Testis (tissue), 3 donors: ENCODE data around the gene LPP. TPM values are rescaled to one million over a fixed set of nuclear protein-coding genes. Genes with fewer than 3 reads are reported as not detected.

Experiments
- DNase-seq: peaks from one replicate; pipeline ENCODE4 v3.0.0-alpha.2; 2019
- H3K27ac ChIP-seq, 2 donors: fragments of 200-600 bp; sonication (generic); one replicate each; pipeline ENCODE4 v1.5.1; 2019
- H3K27me3 ChIP-seq: fragments of 200-600 bp; sonication (generic); one replicate; pipeline ENCODE4 v1.5.1; 2019
- H3K36me3 ChIP-seq: fragments of 200-600 bp; sonication (generic); one replicate; pipeline ENCODE4 v1.5.1; 2017; ENCODE audit warnings: low read depth; ENCODE audit errors: missing control alignments
- H3K4me1 ChIP-seq: fragments of 200-600 bp; sonication (generic); one replicate; pipeline ENCODE4 v1.5.1; 2019
- H3K4me3 ChIP-seq, 2 donors: fragments of 200-600 bp; sonication (generic); one replicate each; pipeline ENCODE4 v1.5.1; 2017 to 2019
- H3K9me3 ChIP-seq: fragments of 200-600 bp; sonication (generic); one replicate; pipeline ENCODE4 v1.5.1; 2017
- POLR2A ChIP-seq: fragments of 450-650 bp; IDR thresholded peaks from one replicate; pipeline ENCODE4 v1.6.1; 2017; ENCODE audit warnings: antibody characterized with exemption, mild to moderate bottlenecking, moderate library complexity
- WGBS, 2 donors: methylation state at CpG; one replicate each; pipeline ENCODE4 v1.1.5; 2018; 5-methylcytosine and 5-hydroxymethylcytosine counted together
- intact Hi-C: fragments of 100-400 bp; cut with DNase I; formaldehyde crosslinking; loops from one replicate; pipeline ENCODE4 v1.15.1; 2023; ENCODE audit warnings: low total_unique reads
- polyA plus RNA-seq: library from polyadenylated mRNA; stranded (reverse); fragments of 350-450 nt; fragmentation: Illumina TruSeq; extraction: RNeasy Lipid Tissue Mini Kit (QIAGEN cat#74804); gene quantifications from one replicate; pipeline ENCODE4 v1.2.3, GENCODE V29; 2014; ENCODE audit warnings: low read depth, low replicate concordance; ENCODE audit not compliant: insufficient read depth
- total RNA-seq, 2 donors: library from RNA; depleted of rRNA; stranded (reverse); fragments of >200 nt; gene quantifications; one replicate each; pipeline ENCODE4 v1.2.3, GENCODE V29; 2016
- TF ChIP-seq, protein P1 (sequence below), 3 experiments: fragments of 450-650 bp in 2 of 3; fragments of 200-600 bp in 1 of 3; sonication (generic) in 1 of 3; IDR thresholded peaks; one replicate each; pipeline ENCODE4 v1.5.1; 2016 to 2019; ENCODE audit warnings: antibody characterized with exemption in 3 of 3, mild to moderate bottlenecking in 2 of 3, moderate library complexity in 1 of 3

Gene LPP
- total and polyA plus RNA-seq, 3 donors from 2014 or later = 89.9 to 135 (median 132) TPM

- no peak for TF ChIP-seq POLR2A
- TF ChIP-seq, protein P1, sequence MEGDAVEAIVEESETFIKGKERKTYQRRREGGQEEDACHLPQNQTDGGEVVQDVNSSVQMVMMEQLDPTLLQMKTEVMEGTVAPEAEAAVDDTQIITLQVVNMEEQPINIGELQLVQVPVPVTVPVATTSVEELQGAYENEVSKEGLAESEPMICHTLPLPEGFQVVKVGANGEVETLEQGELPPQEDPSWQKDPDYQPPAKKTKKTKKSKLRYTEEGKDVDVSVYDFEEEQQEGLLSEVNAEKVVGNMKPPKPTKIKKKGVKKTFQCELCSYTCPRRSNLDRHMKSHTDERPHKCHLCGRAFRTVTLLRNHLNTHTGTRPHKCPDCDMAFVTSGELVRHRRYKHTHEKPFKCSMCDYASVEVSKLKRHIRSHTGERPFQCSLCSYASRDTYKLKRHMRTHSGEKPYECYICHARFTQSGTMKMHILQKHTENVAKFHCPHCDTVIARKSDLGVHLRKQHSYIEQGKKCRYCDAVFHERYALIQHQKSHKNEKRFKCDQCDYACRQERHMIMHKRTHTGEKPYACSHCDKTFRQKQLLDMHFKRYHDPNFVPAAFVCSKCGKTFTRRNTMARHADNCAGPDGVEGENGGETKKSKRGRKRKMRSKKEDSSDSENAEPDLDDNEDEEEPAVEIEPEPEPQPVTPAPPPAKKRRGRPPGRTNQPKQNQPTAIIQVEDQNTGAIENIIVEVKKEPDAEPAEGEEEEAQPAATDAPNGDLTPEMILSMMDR (IDR thresholded peaks at IDR 0.05) = no peak
- intact Hi-C loops = no loop called here
- Histone ChIP-seq H3K4me1 (no peaks in the 10 kb centered on the region), H3K4me3 (no peak overlapping the region), H3K36me3 (no peaks in the 10 kb centered on the region), H3K9me3 (no peaks in the 10 kb centered on the region), H3K27me3 (no peaks in the 10 kb centered on the region), H3K27ac (no peak overlapping the region)
- DNase-seq = no peak
- WGBS, 2 donors = 90 to 93% methylated on average over 3 of the region's 3 CpGs
These were observed 383.6 kb downstream of the LPP start for GRCh38 chr3:188537606-188538005.

DNA sequence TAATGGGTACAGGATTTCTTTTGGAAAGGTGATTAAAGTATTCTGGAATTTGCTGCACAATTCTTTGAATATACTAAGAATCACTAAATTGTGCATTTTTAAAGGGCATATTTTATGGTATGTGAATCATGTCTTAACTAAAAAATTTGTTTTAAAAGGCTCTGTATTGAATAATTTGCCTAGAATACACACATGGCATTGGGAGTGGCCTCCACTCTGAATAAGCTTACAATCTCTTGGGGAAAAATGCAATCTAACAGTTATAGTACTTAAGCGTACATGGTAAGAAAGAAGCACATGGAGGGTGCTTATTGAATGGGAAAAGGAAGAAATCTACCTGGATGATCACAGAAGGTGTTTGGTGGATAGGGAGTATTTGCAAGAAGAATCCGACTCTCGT, 385.1 kb downstream of the LPP start:
- no peak for DNase-seq
- Histone ChIP-seq H3K36me3 (no peaks in the 10 kb centered on the region), H3K4me3 (no peak overlapping the region), H3K4me1 (no peaks in the 10 kb centered on the region), H3K9me3 (no peaks in the 10 kb centered on the region), H3K27ac (no peak overlapping the region), H3K27me3 (no peaks in the 10 kb centered on the region)
- intact Hi-C loops = no loop called here
- 93 to 96% methylated on average over 3 of the region's 3 CpGs for WGBS, 2 donors
- TF ChIP-seq, protein P1 (IDR thresholded peaks at IDR 0.05) = no peak
- no peak for TF ChIP-seq POLR2A

DNA sequence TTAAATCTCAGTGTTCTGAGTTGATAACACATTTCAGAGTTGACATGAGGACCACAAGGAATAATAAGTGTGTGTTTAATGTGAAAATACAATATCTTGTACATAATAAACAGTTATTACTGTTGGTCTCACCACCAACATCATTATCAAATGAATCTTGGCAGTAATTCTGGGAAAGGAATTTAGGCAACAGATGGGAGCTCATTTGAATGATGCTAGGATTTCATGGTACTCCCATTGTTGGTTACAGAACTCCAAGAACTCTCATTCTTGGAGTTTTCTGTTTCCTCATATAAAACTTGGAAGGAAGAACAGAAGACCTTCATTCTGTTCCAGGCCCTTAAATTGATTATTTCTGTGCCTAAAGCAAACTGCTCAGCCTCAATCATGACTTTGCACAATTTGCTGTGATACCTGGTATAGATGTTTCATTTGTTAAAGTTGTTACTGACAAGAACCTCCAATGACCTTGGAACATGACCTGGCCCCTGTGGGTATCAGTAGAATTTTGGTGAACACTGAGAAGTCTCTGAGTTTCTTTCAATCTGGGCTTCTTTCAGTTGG, 385.8 kb downstream of the LPP start:
- Histone ChIP-seq H3K36me3 (no peaks in the 10 kb centered on the region), H3K9me3 (no peaks in the 10 kb centered on the region), H3K27me3 (no peaks in the 10 kb centered on the region), H3K4me1 (no peaks in the 10 kb centered on the region), H3K4me3 (no peak overlapping the region), H3K27ac (no peak overlapping the region)
- no peak for TF ChIP-seq POLR2A
- TF ChIP-seq, protein P1 (IDR thresholded peaks at IDR 0.05) = no peak
- DNase-seq = no peak
- intact Hi-C loops = no loop called here

GRCh38 chr3:188542196-188542595, 388.2 kb downstream of the LPP start:
- Histone ChIP-seq H3K4me3 (no peak overlapping the region), H3K27me3 (no peaks in the 10 kb centered on the region), H3K27ac (no peak overlapping the region), H3K36me3 (no peaks in the 10 kb centered on the region), H3K4me1 (no peaks in the 10 kb centered on the region), H3K9me3 (no peaks in the 10 kb centered on the region)
- no peak for DNase-seq
- WGBS, 2 donors = 80 to 84% methylated on average over 1 of the region's 1 CpG
- TF ChIP-seq, protein P1 (IDR thresholded peaks at IDR 0.05) = no peak
- no peak for TF ChIP-seq POLR2A
- intact Hi-C loops = no loop called here

DNA sequence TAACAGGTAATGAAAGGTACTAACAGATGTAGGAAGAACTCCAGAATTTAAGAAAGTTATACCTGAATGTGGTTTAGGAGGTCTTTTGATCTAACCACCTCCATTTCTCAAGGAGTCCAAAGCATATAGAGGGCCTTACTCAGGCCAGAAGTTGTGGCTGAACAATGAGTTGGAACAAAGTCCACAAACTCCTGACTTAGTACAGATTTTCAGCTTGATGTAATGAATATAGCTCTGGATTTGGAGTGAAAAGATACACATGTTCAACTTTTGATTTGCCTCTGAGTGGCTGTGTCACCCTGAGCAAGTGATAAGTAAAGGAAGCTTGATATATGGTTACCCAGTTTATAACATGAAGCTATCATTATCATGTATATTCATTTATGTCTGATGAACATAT, 390.1 kb downstream of the LPP start:
- intact Hi-C loops = no loop called here
- Histone ChIP-seq H3K27ac (no peak overlapping the region), H3K36me3 (no peaks in the 10 kb centered on the region)

More for the DNA sequence above, 390.1 kb downstream of the LPP start:
- H3K4me1 ChIP-seq = no peaks in the 10 kb centered on the region
- DNase-seq = no peak
- no peaks in the 10 kb centered on the region for H3K27me3 ChIP-seq
- H3K4me3 ChIP-seq = no peak overlapping the region
- H3K9me3 ChIP-seq = no peaks in the 10 kb centered on the region
- no peak for TF ChIP-seq POLR2A
- TF ChIP-seq, protein P1 (IDR thresholded peaks at IDR 0.05) = no peak
